GM18870 (cell line): Measurements from ENCODE around the gene ITGA8.

Source experiments
- ATAC-seq: cut with Tn5 transposase; IDR thresholded peaks from one replicate; pipeline ENCODE4 v1.9.1; 2021; ENCODE audit warnings: moderate library complexity; ENCODE audit not compliant: unreplicated experiment

The ITGA8 gene

GRCh38 chr10:15737656-15738055 is 17.9 kb upstream of the ITGA8 start:
- ATAC-seq = no peak

GRCh38 chr10:15735763-15736162 is 16.0 kb upstream of the ITGA8 start:
- ATAC-seq = no peak

- ATAC-seq = no peak
Measured at GRCh38 chr10:15730341-15730740, 10.6 kb upstream of the ITGA8 start.

GRCh38 chr10:15729890-15730289 is 10.2 kb upstream of the ITGA8 start:
- no peak for ATAC-seq

DNA sequence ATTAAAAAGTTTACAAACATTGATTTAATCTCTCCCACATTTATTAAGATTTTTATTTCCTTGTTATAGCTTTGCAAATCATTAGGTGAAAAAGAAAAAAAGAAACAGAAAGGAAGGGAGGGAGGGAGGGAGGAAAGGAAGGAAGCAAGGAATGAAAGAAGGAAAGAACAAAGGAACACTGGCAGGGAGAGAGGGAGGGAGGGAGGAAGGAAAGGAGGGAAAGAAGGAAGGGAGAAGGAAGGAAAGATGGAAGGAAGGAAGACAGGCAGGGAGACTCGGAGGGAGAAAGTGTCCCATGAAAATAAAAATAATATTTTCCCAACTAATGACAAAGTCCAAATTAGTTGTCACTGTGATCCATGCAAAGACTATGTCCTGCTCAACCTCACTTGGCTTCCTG is 6.3 kb upstream of the ITGA8 start:
- no peak for ATAC-seq

DNA sequence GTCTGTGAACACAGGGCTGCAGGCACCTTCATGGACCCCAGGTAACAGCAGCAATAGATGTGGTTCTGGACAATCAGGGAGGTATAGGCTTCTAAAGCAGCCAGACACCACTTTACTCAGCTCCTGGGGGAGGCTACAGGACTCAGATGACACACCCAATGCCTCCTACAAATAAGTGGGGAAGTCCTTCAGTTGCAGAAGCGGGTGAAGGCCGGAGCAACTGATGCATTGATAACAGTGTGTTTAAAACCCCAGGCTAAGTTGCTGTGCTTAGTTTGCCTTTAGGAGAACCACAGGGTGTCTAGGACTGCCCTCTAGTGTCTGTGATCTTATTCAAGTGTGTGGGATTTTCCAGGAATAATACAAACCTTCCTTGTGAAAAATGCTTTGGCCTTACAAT is 5.9 kb upstream of the ITGA8 start:
- ATAC-seq = no peak

DNA sequence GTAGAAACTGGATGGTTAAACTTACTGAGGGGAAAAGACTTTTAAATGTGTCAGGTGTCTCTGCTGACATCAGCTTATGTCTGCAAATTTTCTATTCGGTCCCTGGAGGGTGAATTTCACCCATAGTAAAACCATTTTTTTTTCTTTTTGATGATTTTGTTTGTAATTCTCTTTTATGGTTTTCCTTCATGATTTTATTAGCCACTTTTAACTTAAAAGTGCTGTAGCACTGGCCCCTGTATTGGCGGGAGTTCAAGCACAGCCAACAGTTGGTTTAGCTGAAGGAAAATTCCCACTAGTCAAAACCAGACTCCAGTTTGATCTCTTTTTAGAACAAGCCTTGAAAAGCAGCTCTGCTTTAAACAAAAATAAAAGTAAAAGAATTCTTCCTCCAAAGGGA is 5.0 kb upstream of the ITGA8 start:
- no peak for ATAC-seq

DNA sequence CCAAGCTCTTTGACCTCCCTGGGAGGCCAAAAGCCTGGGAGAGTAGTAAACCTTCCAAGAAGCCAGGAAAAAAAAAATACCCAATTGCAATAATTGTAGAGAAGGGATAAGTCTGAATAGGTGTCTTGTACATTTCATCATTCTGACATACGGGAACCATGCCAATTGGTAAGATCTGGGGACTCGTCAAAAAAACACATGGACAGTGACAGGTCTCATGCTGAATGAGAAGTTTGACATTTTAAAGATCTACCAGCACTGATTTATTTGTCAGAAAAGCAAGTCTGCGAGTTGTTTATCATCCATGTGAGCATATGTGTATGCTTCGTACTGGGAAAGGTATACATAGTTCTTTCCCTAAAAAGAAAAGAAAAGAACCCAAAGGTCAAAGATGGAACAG is 4.1 kb upstream of the ITGA8 start:
- no peak for ATAC-seq

- no peak for ATAC-seq
Measured at GRCh38 chr10:15720635-15721287, 1.0 kb upstream of the ITGA8 start.

- ATAC-seq = no peak
Measured at GRCh38 chr10:15719049-15719898, 448 bp downstream of the ITGA8 start.

DNA sequence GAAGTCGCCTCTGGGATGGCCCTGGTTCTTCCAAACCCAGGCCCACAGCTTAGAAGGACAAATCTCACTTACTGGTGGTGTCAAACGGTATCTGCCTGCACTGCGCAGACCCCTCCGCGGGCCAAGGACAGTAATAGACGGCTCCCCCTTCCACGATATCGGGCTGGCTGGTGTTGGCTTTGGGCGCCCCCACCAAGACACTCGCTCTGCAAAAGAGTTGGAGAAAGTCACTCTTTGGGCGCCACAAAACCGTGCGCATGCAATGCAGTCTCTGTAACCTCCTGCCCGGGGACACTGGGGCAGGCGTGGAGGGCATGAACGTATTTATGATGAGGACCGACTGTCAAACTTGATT is 1.1 kb downstream of the ITGA8 start:
- ATAC-seq = no peak

GRCh38 chr10:15715619-15716227 is 4.0 kb downstream of the ITGA8 start:
- no peak for ATAC-seq

GRCh38 chr10:15714847-15715246 is 4.9 kb downstream of the ITGA8 start:
- ATAC-seq = no peak

DNA sequence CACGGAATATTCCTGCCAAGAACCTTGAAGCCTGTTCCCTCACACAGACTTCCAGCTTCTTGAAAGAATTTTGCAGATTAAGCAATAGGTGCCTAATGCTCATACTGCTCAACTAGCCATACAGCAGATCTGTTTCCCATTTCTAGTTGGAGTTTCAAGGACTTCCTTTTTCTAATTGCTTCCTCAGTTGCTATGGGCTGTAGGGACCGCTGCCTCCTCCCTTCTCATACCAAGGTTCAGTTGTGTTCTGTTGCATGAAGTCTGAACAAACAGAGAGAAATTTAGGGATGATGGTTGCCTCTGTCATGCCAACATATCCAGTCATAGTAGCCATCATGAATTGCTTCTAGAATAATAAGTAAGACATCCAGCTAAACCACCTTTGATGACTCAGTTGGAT is 6.8 kb downstream of the ITGA8 start:
- no peak for ATAC-seq

GRCh38 chr10:15710455-15710854 is 9.3 kb downstream of the ITGA8 start:
- no peak for ATAC-seq

DNA sequence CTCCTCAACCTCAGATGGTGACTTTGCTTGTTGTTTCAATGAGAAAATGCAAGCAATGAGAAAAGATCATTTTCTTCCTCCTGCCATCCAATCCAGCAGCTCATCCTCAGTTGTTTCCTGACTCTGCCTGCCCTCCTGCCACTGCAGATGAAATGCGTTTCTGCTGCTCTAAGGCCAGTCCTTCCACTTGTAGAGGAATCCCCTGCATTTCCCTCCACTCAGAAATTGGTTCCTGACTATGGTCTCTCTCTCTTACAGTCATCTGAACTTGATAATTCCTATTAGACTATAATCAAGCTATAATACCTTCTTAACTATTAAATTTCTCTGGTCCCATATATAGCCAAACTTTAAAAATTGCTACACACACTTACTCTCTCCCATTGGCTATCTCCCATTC is 14.4 kb downstream of the ITGA8 start:
- no peak for ATAC-seq

DNA sequence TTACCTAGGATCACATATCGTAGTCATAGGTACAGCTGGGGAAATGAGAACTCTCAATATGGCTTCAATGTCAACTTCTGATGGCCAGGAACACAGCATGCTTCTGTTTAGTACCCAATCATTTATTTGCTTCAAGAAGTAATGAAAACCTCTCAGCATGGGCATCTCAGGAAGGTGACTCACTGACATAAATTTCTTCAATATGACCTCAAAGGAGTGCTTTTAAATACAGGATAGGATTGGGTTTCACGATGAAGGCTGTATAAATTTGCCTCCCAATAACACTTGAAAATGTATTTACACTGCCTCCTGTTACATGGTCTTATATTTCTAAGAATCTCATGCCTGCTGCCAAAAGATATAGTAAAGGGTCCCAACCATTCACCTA is 15.1 kb downstream of the ITGA8 start:
- ATAC-seq = no peak

- no peak for ATAC-seq
Measured at GRCh38 chr10:15703944-15704580, 15.7 kb downstream of the ITGA8 start.

DNA sequence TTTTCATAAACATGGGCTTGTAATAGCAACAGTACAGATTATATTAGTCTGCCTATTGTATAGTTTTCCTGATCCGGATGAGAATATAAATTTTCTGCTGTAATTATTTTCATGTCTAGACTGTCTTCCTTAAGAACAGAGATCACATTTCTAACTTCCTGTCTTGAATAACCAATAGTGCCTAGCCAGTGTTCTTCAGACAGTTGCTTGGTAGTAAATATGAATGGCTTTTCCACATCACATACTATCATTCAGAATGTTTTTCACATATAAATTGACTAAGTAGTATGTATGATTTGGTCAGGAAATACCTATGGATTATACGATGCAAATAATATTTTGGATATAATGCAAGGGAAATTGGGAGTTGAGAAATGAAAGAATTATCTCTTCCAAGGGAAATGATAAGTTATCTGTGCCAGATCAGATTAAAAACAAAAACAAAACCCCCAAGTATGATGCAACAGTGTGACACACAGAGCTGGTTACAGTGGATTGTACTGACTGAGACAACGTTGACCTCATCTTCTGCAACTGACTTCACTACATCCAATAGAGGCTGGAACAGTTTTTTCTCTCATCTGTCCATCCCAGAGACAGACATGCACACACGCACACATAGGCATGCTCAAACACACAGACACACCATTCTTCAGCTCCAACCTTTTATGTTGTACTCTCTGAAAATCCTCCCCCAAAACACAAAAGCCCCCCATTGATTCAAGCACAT is 16.4 kb downstream of the ITGA8 start:
- ATAC-seq = no peak

DNA sequence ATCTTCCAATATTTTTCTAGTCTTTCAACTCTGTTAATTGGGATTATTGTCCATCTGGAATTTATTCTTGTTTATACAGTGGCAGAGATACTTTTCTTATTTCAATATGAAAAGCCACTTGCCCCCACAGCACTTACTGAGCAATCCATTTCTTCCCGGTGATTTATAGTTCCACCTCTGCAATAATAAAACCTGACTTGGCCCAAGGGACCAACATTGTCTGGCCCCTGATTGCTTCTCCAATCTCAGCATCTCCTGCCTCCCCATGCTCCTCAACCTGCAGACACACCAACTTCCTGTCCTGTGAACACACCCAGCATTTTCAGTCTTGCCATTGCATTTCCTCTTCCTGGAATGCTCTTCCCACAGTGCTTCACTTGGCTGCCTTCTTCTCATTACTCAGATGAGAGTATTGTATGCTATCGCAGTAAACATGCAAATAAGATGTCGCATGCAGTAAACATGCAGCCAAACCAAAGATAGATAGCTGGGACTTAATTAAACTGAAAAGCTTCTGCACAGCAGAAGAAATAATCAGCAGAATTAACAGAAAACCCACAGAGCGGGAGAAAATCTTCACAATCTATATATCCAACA is 19.5 kb downstream of the ITGA8 start:
- no peak for ATAC-seq

GRCh38 chr10:15695852-15696251 is 23.9 kb downstream of the ITGA8 start:
- no peak for ATAC-seq
